GDM1 (cell line): ENCODE measurements around the gene DGCR8.

Experiments
- DNase-seq: peaks from one replicate; lab custom pipeline; 2025; lab: John Stamatoyannopoulos, UW

Gene DGCR8

GRCh38 chr22:20079745-20080444 is at the start of gene DGCR8:
Gene DGCR8, plus strand, starts transcription at chr22:20080241. Its CDS starts 5,723 bp downstream, at chr22:20085964.
- peak; percentile 89 for DNase-seq

- no peak for DNase-seq
Measured at GRCh38 chr22:20031732-20032406, 48.2 kb upstream of the DGCR8 start.

GRCh38 chr22:20032407-20032991 is 47.5 kb upstream of the DGCR8 start:
- no peak for DNase-seq

GRCh38 chr22:20033045-20033706 is 46.9 kb upstream of the DGCR8 start:
- DNase-seq, result no peak

- no peak for DNase-seq
Measured at GRCh38 chr22:20034143-20034542, 45.9 kb upstream of the DGCR8 start.

GRCh38 chr22:20035375-20036083 is 44.5 kb upstream of the DGCR8 start:
- DNase-seq, result no peak

- DNase-seq, result no peak
Measured at GRCh38 chr22:20036084-20036482, 44.0 kb upstream of the DGCR8 start.

GRCh38 chr22:20036535-20037392 is 43.3 kb upstream of the DGCR8 start:
- DNase-seq, result no peak

GRCh38 chr22:20037419-20037818 is 42.6 kb upstream of the DGCR8 start:
- DNase-seq, result no peak

GRCh38 chr22:20038574-20038973 is 41.5 kb upstream of the DGCR8 start:
- DNase-seq, result no peak

GRCh38 chr22:20039683-20040325 is 40.2 kb upstream of the DGCR8 start:
- no peak for DNase-seq

- DNase-seq, result no peak
Measured at GRCh38 chr22:20040327-20041200, 39.5 kb upstream of the DGCR8 start.

GRCh38 chr22:20043057-20043996 is 36.7 kb upstream of the DGCR8 start:
- DNase-seq, result no peak

- no peak for DNase-seq
Measured at GRCh38 chr22:20043997-20044342, 36.1 kb upstream of the DGCR8 start.

GRCh38 chr22:20044495-20045151 is 35.4 kb upstream of the DGCR8 start:
- no peak for DNase-seq

- DNase-seq, result no peak
Measured at GRCh38 chr22:20046730-20047129, 33.3 kb upstream of the DGCR8 start.

GRCh38 chr22:20051927-20052308 is 28.1 kb upstream of the DGCR8 start:
- no peak for DNase-seq
